HG03469 (cell line): ENCODE results near the gene UPF3B.
"Not testable (repeated sequence)": the region's sequence is repeated elsewhere in the genome, so short reads cannot be mapped to it uniquely, and the experiment has no call there.

Experiments used
- ATAC-seq: cut with Tn5 transposase; IDR thresholded peaks from one replicate; pipeline ENCODE4 v1.9.1; 2021; ENCODE audit warnings: mild to moderate bottlenecking, moderate library complexity, moderate number of reproducible peaks; ENCODE audit not compliant: unreplicated experiment

The UPF3B gene

DNA sequence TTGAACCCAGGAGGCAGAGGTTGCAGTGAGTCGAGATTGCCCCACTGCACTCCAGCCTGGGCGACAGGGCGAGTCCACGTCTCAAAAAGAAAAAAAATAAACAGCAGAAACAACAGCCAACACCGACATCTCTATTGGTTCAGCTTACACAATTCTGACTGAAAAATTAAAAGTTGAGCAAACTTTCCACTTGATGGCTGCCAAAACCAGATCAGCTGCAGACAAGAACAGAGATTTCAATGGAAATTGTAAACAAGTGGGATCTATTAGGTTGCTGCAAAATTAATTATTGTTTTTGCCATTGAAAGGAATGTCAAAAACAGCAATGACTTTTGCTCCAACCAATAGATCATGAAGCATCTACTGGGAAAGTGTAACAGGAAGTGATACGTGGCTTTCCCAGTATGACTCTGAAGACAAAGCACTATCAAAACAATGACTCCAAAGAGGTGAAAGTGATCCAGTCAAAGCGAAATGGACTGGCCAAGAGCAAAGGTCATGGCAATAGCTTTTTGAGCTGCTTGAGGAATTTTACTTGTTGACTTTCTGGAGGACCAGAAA, 26.3 kb downstream of the UPF3B start:
- no peak for ATAC-seq

DNA sequence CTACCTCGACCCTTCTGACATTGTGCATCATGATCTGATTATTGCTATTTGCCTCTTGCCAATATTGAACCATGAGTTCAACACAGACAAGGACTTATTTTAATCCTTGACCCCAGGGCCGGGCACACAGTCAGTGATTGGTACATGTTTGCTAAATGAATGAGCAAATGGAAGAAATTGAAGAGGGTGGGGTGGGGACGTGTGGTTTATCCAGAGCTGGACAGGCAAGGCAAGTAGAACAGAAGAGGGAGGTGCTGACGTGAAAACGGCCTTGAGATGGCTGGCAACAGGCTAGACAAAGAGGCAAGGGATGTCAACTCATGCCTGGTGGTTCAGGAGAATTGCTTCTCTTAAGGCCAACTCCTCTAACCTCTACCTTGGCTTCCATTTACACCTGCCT, 28.5 kb downstream of the UPF3B start:
- not testable (repeated sequence) for ATAC-seq

- ATAC-seq: peak; percentile 91
Measured at GRCh38 chrX:119821703-119822102, 31.1 kb downstream of the UPF3B start.

- ATAC-seq: no peak
Measured at GRCh38 chrX:119817130-119817690, 35.6 kb downstream of the UPF3B start.

GRCh38 chrX:119816300-119816699, 36.5 kb downstream of the UPF3B start:
- no peak for ATAC-seq

DNA sequence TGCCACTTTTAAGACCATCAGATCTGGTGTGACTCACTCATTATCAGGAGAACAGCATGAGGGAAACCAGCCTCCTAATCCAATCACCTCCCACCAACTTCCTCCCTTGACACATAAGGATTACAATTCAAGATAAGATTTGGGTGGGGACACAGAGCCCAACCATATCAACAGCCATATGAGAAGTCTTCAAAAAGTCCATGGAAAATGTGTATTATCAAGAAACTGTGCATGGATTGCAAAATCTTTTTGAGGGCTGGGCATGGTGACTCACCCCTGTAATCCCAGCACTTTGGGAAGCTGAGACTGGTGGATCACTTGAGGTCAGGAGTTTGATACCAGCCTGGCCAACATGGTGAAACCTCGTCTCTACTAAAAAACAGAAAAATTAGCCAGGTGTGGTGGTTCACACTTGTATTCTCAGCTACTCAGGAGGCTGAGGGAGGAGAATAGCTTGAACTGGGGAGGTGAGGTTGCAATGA, 43.5 kb downstream of the UPF3B start:
- ATAC-seq: no peak

- ATAC-seq: not testable (repeated sequence)
Measured at GRCh38 chrX:119808461-119808860, 44.3 kb downstream of the UPF3B start.

GRCh38 chrX:119802546-119802945, 50.2 kb downstream of the UPF3B start:
- ATAC-seq: no peak

DNA sequence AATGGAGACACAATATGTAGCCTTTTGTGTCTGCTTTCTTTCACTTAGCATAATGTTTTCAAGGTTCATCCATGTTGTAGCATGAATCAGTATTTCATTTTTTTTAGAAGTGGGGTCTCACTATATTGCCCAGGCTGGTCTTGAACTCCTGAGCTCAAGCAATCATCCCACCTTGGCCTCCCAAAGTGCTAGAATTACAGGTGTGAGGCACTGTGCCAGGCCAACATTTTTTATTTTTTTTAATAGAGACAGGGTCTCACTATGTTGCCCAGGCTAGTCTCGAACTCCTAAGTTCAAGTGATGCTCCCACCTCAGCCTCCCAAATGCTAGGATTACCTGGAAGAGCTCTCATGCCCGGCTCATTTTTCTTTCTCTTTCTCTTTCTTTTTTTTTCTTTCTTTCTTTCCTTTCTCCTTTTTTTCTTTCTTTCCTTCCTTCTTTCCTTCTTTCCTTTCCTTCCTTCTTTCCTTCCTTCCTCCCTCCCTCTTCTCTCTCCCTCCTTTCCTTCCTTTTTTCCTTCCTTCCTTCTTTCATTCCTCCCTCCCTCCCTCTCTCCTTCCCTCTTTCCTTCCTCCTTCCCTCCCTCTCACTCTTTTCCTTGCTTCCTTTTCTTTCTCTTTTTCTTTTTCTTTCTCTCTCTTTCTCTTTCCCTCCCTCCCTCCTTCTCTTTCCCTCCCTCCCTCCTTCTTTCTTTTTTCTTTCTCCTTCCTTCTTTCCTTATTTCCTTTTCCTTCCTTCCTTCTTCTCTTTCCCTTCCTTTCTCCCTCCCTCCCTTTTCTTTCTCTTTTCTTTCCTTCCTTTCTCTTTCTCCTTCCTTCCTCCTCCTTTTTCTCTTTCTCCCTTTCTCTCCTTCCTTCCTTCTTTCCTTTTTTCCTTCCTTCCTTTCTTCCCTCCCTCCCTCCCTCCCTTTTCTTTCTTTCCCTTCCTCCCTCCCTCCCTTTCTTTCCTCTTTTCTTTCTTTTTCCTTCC, 51.2 kb downstream of the UPF3B start:
- ATAC-seq: no peak

DNA sequence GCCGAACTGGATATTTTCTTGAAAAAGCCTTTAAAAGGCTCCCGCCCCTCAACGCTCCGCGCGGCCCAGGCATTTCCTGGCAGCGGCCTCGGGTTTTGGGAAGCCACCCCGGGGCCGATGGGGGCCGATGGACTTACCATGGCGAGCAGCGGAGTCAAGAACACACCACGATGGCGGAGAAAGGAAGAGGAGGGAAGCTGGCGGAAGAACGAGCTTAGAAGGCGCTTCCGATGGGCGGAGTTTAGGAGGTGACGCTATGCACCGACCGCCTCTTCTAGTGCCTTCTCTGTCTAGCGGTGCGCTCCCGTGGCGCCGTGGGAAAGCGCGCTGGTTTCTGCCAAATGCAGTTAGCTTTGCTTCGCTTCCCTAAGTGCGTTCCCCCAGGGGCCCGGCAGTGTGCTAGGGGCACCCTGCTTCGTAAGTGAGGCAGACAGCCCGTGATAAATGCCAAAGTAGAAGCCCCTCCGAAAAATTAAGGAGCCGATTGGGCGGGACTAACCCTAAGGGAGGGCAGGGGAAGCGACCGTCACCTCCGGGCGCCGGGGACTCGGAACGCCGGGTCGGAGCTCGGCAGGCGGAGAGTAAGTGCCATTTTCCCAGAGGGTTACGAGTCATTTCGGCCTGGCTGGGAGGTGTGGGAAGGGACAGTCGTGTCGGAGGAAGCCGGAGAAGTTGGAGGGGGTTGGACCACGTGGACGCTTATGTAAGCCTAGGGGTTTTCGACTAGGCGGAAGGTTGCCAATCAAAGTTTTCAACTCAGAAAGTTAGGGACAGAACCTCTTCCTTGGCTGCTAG, 61.1 kb downstream of the UPF3B start, which contains the start of gene RPL39:
RPL39 (minus strand) TSS at position 194 of the 795 bp plus-strand sequence; CDS start at position 140, 54 bp downstream.
- peak; percentile 73 for ATAC-seq

GRCh38 chrX:119790977-119791436, 61.8 kb downstream of the UPF3B start:
- no peak for ATAC-seq

- no peak for ATAC-seq
Measured at GRCh38 chrX:119784747-119785446, 67.9 kb downstream of the UPF3B start.
